GM12878 (cell line): ENCODE data around the gene TRIM46.

Experiments
- CEBPB ChIP-seq, 2 experiments: fragments of 150-350 bp in 1 of 2; IDR thresholded peaks; 2 replicates each; pipeline ENCODE4 v1.6.1; 2012 to 2014; ENCODE audit warnings: low read depth in 2 of 2, low read length in 2 of 2, borderline replicate concordance in 1 of 2, inconsistent platforms in 1 of 2
- TF ChIP-seq, protein P1 (sequence below): fragments of 450-650 bp; IDR thresholded peaks from 2 replicates; pipeline ENCODE4 v1.6.1; 2017; ENCODE audit warnings: antibody characterized with exemption, mild to moderate bottlenecking, moderate library complexity
- TF ChIP-seq, protein P2 (sequence below): fragments of 450-650 bp; formaldehyde crosslinking; IDR thresholded peaks from 2 replicates; pipeline ENCODE4 v1.4.0; 2022; ENCODE audit warnings: mild to moderate bottlenecking, moderate library complexity

DNA sequence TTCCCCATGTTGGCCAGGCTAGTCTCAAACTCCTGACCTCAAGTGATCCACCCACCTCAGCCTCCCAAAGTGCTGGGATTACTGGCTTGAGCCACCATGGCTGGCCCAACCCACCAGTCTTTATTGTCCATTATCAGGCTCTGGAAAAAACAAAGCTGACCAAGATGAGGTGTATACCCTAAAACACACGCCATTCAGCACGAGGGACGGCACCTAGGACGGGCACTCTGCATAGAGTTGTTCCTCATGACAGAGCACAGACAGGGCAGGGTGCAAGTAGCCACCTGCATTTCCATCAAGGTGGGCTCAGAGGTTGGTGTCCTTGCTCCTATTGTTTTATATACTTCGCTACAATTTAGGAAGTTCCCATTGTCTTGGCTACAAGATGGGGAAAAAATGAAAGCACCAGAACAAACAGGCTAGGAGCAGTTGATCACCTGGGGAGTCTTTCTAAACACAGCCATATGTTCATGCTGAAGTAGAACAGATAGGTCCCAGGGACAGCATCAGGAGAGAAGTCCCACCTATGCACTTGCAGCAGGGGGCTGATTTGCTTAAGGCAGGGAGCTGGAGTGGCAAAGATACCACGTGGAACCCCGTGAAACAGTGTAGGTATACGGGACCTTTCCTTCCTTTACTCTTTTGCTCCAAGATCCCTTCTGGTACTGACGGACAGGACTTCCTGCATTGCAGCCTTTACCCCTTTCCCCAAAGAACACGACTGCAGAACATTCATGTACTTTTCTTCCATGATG is 5.0 kb upstream of the TRIM46 start:
- no peak for TF ChIP-seq CEBPB (IDR thresholded peaks at IDR 0.05; ENCODE audit: borderline replicate concordance in 1 of 2, low read depth in 2 of 2, low read length in 2 of 2)
- TF ChIP-seq, protein P1, sequence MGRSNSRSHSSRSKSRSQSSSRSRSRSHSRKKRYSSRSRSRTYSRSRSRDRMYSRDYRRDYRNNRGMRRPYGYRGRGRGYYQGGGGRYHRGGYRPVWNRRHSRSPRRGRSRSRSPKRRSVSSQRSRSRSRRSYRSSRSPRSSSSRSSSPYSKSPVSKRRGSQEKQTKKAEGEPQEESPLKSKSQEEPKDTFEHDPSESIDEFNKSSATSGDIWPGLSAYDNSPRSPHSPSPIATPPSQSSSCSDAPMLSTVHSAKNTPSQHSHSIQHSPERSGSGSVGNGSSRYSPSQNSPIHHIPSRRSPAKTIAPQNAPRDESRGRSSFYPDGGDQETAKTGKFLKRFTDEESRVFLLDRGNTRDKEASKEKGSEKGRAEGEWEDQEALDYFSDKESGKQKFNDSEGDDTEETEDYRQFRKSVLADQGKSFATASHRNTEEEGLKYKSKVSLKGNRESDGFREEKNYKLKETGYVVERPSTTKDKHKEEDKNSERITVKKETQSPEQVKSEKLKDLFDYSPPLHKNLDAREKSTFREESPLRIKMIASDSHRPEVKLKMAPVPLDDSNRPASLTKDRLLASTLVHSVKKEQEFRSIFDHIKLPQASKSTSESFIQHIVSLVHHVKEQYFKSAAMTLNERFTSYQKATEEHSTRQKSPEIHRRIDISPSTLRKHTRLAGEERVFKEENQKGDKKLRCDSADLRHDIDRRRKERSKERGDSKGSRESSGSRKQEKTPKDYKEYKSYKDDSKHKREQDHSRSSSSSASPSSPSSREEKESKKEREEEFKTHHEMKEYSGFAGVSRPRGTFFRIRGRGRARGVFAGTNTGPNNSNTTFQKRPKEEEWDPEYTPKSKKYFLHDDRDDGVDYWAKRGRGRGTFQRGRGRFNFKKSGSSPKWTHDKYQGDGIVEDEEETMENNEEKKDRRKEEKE: no peak
- TF ChIP-seq, protein P2, sequence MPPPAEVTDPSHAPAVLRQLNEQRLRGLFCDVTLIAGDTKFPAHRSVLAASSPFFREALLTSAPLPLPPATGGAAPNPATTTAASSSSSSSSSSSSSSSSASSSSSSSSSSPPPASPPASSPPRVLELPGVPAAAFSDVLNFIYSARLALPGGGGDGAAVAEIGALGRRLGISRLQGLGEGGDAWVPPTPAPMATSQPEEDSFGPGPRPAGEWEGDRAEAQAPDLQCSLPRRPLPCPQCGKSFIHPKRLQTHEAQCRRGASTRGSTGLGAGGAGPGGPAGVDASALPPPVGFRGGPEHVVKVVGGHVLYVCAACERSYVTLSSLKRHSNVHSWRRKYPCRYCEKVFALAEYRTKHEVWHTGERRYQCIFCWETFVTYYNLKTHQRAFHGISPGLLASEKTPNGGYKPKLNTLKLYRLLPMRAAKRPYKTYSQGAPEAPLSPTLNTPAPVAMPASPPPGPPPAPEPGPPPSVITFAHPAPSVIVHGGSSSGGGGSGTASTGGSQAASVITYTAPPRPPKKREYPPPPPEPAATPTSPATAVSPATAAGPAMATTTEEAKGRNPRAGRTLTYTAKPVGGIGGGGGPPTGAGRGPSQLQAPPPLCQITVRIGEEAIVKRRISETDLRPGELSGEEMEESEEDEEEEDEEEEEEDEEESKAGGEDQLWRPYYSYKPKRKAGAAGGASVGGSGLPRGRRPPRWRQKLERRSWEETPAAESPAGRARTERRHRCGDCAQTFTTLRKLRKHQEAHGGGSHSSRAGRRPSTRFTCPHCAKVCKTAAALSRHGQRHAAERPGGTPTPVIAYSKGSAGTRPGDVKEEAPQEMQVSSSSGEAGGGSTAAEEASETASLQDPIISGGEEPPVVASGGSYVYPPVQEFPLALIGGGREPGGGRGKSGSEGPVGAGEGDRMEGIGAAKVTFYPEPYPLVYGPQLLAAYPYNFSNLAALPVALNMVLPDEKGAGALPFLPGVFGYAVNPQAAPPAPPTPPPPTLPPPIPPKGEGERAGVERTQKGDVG (CRISPR knock-in tag): no peak
